Measurements from ENCODE around the gene VDR.
"Not testable (repeated sequence)": the region's sequence is repeated elsewhere in the genome, so short reads cannot be mapped to it uniquely, and the experiment has no call there.

VDR gene

GRCh38 chr12:47824198-47824597 lies 80.6 kb downstream of the VDR start:
- FAIRE-seq = no peak

GRCh38 chr12:47823422-47824086 lies 81.2 kb downstream of the VDR start:
- no peak for FAIRE-seq

- no peak for FAIRE-seq
Measured at GRCh38 chr12:47822863-47823262, 81.9 kb downstream of the VDR start.

- FAIRE-seq = no peak
Measured at GRCh38 chr12:47822401-47822800, 82.4 kb downstream of the VDR start.

- FAIRE-seq = no peak
Measured at GRCh38 chr12:47821346-47821706, 83.5 kb downstream of the VDR start.

GRCh38 chr12:47820631-47821345 lies 84.0 kb downstream of the VDR start:
- FAIRE-seq = peak; percentile 95

- FAIRE-seq = no peak
Measured at GRCh38 chr12:47819896-47820630, 84.7 kb downstream of the VDR start, which contains the start of gene HDAC7. Gene HDAC7, minus strand, starts transcription at chr12:47819903. Its CDS starts 118 bp downstream, at chr12:47819785.

- no peak for FAIRE-seq
Measured at GRCh38 chr12:47819138-47819895, 85.5 kb downstream of the VDR start.

- peak; percentile 13 for FAIRE-seq
Measured at GRCh38 chr12:47818467-47819137, 86.2 kb downstream of the VDR start.

- no peak for FAIRE-seq
Measured at GRCh38 chr12:47818007-47818376, 86.8 kb downstream of the VDR start.

GRCh38 chr12:47817272-47818006 lies 87.4 kb downstream of the VDR start:
- no peak for FAIRE-seq

- no peak for FAIRE-seq
Measured at GRCh38 chr12:47816403-47817271, 88.2 kb downstream of the VDR start.

- FAIRE-seq = not testable (repeated sequence)
Measured at GRCh38 chr12:47815447-47815846, 89.3 kb downstream of the VDR start.

- no peak for FAIRE-seq
Measured at GRCh38 chr12:47814539-47815170, 90.1 kb downstream of the VDR start.

- FAIRE-seq = no peak
Measured at GRCh38 chr12:47813511-47814196, 91.1 kb downstream of the VDR start.

GRCh38 chr12:47812797-47813510 lies 91.8 kb downstream of the VDR start:
- FAIRE-seq = no peak

GRCh38 chr12:47811581-47812484 lies 93.0 kb downstream of the VDR start:
- no peak for FAIRE-seq

- FAIRE-seq = no peak
Measured at GRCh38 chr12:47811072-47811396, 93.8 kb downstream of the VDR start.
